ENCODE data around the gene ZNF536.

DNA sequence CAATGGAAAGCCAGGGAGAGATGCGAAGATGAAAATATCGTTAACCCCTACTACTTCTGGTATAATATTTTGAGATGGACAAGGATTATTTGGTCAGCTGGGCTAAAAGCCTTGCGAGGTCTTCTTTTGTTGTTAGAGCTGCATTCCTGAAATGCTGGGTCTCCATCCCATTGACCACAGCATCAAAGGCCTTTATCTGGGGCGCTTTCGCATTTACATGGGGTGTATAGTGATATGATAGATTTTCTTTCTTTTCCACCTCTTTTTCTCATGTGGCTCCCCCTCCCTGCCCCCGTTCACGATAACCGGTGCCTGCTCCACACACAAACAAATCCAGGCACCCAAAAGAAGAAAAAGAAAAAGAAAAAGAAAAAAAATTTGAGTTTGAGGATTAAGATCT lies 77.5 kb downstream of the ZNF536 start:
- TF ChIP-seq GATA2 (IDR thresholded peaks at IDR 0.05; ENCODE audit: low read depth, low read length) (no peak), GATA3 (IDR thresholded peaks at IDR 0.05; ENCODE audit: low read depth, low read length) (no peak)

Data from SH-SY5Y (cell line).